Measurements from ENCODE around the gene NELFCD.
"Not testable (repeated sequence)": the region's sequence is repeated elsewhere in the genome, so short reads cannot be mapped to it uniquely, and the experiment has no call there.

NELFCD gene

DNA sequence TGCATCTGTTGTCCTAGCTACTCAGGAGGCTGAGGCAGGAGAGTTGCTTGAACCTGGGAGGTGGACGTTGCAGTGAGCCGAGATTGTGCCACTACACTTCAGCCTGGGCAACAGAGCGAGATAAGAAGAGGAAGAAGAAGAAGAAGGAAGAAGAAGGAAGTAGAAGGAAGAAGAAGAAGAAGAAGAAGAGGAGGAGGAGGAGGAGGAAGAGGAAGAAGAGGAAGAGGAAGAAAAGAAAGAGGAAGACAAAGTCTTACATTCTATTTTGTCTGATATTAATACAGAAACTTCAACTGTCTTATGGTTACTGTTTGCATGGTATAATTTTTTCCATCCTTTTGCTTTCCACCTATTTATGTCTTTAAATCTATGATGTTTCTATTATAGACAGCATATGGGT is 7.2 kb upstream of the NELFCD start:
- DNase-seq (ENCODE audit: low read depth) = no peak

DNA sequence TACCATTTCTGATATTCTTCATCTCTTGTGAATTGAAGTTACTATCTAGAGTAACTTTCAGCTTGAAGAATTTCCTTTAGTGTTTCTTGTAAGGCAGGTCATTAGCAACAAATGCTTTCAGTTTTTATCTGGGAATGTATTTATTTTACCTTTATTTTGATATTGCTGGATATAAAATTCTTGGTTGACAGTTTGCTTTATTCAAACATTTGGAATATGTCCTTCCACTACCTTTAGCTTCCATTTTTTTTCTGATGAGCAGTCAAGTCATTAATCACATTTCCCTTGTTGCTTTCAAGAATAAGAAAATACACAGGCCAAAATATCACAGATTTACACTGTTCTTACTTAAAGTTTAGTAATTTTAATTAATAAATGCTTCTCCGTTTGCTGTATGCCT is 5.7 kb upstream of the NELFCD start:
- no peak for DNase-seq (ENCODE audit: low read depth)

DNA sequence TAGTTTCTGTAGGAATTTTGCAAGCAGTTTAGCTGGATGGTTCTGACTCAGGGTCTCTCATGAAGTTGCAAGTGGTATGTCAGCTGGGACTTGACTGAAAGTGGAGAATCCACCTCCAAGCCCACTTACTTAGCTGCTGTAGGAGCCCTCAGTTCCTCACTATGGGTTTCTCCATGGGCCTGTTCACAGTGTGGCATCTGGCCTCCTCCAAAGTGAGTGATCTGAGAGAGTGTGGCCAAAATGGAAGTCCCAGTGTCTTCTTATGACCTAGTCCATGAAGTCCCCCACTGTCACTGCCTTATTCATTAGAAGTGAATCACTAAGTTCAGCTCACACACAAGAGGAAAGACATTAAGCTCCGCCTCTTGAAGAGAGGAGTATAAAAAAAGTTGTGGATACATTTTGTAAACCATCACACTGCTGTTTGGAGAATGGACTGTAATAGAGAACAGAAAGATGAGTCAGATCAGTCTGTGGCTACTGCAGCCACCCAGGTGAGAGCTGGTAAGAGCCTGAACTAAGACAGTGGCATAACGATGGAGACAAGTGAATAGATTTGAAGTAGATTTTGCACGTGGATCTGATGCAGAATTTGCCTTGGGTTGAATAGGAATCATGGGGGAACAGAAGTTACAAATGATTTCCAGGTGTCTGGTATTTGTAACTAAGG is 4.9 kb upstream of the NELFCD start:
- DNase-seq (ENCODE audit: low read depth) = no peak

DNA sequence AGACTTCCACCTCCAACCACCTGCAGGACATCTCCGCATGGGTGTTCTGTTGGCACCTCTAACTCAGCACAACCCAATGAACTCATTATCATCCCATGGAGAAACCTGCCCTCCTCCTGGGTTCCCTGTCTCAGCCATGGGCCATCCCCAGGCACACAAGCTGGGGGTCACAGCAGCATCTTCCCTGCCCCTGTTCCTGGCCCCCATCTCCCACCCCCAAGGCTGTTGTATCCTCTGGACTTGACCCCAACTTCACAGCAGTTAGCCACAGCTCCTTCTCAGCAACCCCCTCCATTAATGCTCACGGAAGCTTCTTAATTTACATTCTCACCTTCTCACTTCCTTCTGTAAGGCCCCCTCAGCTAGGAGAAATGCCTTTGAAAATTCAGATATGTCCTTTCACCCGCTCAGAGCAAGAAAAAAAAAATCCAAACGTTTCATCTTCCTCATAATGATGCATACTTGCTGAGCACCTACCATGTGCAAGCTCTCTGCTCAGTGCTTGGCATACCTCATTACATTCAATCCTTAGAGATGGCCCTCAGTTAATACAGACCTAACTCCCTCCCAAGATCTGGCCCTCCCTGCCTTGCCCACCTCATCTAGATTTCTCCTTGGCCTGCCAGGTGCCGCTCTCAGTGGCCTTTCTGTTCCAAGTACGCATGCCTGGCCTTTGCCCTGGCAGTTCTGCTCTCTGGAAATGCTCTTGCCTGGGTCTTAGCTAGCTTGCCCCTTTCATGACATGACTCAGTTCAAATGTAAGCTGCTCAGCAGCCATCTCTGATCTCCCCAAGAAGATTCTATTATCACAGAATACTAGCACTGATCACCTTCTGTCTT is 2.5 kb upstream of the NELFCD start:
- DNase-seq (ENCODE audit: low read depth) = no peak

DNA sequence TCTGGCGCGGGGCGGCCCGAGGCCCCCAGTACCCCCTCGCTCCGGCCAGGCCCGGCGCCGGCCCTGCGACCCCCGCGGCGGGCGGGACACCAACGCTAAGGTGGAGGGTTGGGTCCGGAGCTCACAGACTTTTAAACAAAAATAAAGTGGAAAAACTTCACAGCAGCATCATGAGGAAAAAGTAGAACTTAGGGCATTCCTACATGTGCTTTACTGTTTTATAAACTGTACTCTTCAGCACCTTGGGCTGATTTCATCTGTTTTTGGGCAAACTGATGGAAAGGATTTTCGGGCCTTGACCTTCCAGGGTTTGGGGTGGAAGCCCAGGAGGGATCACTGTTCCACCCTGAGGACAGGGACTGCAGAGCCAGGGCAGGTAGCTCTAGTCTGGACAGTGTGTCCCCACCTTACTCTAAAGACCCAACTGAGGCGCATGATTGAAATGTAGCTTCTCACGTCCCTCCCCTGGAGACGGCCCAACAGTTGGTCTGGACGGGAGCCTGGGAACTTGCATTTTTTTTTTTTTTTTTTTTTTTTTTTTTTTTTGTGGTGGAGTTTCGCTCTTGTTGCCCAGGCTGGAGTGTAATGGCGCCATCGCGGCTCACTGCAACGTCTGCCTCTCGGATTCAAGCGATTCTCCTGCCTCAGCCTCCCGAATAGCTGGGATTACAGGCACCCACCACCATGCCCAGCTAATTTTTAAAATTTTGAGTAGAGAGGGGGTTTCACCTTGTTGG is 740 bp downstream of the NELFCD start:
- no peak for DNase-seq (ENCODE audit: low read depth)

DNA sequence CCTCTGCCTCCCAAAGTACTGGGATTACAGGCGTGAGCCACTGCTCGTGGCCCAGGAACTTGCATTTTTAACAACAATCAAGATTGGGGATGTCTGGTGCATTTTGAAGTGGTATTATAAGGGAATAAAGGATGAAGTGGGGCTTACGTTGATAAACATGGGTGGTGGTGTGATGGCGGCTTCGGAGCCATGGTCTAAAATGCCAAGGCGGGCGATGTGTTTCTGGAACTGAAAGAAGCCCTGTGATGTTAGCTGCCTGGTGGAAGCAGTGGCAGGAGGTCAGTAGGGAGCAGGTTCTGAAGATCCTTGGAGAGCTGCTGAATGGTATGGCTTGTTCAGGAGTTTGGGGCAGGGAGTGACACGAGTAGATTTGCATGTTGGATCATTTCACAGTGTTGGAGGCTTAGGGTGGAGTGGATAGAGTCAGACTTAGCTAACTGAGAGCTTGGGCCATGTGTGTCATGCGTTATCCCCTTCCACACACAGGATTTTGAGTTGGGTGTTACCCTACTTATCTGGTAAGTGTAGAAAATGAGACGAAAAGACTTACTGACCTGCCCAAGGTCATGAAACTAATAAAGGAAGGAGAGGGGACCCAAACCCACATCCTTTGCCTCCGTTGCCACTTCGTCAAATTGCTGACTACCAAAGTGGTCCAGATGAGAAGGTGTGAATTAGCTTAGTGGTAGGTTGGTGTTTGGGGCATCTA is 1.5 kb downstream of the NELFCD start:
- DNase-seq (ENCODE audit: low read depth) = no peak

DNA sequence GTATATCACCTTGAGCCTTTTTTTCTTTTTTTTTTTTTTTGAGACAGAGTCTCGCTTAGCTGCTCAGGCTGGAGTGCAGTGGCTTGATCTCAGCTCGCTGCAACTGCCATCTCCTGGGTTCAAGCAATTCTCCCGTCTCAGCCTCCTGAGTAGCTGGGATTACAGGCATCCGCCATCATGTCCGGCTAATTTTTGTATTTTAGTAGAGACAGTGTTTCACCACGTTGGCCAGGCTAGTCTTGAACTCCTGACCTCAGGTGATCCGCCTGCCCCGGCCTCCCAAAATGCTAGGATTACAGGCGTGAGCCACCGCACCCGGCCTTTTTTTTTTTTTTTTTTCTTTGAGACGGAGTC is 2.0 kb downstream of the NELFCD start:
- DNase-seq (ENCODE audit: low read depth) = not testable (repeated sequence)

DNA sequence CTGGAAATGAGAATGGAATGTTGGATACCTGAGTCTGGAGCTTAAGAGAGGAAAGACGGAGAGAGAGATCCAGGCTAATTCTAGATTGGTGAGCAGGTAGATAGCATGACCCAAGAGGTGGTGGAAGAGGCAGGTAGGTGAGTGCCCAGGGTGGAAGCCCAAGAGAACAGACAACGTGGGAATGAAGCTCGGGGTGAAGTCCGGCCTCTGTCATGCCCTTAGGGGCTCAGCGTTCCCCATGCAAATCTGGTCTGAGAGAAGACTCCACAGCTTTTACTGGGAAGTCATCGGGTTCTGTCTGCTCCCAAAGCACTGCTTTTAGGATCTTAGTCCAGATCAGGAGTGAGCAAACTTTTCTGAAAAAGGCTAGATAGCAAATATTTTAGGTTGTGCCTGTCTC is 3.6 kb downstream of the NELFCD start:
- no peak for DNase-seq (ENCODE audit: low read depth)

DNA sequence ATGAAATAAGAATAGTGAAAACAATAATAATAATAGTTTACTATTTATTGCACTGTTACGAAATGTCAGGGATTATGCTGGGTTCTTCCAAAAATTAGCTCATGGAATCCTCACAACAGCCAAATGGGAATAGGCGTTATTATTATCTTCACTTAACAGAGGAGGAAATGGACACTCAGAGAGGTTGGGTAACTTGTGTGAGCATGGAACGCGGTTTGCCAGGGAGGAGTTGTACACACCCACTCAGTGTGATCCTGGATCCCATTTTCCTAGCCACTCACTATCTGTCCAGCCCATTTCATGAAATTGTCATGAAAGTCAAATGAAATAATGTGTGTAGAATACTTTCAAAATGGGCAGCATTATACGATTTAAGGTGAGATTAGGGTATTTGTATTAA is 4.6 kb downstream of the NELFCD start:
- no peak for DNase-seq (ENCODE audit: low read depth)

DNA sequence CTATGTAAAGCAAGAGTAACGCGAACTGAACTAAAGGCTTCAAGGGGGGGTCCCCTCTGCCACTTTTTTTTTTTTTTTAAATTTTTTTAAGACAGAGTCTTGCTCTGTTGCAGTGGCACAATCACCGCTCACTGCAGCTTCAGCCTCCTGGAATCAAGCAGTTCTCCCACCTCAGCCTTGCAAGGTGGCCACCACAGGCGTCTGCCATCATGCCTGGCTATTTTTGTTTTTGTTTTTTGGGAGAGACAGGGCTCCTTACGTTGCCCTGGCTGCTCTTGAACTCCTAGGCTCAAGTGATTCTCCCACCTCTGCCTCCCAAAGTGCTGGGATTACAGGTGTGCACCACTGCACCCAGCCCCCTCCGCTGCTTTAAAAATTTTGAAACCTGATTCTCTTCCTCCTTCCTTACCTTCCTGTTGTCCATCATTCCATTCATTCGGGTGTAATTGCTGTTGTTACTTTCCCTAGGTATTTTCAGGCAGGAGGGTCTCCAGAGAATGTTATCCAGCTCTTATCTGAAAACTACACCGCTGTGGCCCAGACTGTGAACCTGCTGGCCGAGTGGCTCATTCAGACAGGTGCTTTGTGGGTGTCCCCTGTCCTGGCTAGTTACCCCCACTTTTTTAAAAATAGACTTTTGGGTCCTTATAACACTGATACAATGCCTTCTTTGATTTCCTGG is 5.4 kb downstream of the NELFCD start:
- no peak for DNase-seq (ENCODE audit: low read depth)

DNA sequence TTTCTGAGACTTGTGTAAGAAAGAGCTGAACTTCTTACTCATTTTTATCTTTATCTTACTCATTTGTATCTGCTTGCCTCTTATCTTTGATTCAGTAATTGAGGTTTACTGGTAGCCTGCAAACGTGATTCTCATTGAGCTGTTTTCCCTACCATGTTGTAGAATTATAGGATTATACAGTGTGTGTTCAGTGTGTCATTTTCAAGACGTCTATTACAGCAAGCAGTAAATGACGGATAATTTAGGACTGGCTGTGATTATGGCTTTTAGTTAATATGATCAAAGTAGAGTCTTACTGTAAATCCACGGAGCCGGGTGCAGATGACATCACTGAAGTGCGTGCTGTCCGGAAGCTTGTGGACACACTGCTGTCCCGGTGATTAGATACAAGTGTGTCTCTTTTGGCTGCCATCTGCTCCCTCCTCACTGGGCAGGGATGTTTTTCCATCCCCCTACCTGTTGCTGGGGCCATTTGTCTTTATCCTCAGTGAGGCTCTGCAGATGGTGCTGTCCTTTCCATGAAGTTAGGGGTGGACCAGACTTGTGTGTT is 6.0 kb downstream of the NELFCD start:
- no peak for DNase-seq (ENCODE audit: low read depth)

DNA sequence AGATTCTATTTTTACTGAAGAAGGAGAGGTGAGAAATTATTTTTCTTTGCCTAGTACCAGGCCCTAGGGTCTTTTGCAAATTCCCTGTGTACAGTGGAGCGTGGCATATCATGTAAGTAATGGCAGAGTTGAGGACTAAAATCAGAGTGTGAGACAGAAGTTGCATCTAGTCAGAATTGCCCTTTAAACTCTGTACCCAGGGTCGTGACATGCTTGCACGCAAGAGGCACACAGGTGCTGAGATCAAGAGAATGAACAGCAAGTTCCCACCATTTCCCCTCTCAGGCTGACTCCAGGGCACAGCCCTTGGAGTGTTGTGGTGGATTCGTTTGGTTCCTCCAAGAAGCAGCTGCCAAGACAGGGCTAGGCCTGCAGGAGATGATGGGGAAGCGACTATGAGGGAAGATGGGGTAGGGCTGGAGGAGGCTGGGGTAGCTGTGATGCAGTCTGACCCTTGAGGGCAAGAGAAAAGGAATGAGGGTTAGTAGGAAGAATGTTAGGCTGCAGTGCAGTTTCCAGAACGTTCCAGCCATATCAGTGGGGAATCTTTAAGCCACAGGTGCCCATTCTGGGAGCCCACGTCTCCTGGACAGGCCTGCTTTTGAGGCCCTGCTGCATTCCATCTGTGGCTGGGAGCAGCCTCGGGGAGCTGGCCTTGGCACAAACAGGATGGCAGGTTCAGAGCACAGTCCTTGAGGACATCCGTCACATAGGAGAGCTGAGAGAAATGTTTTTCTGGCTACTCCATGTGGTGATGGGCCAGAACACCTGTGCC is 6.9 kb downstream of the NELFCD start:
- no peak for DNase-seq (ENCODE audit: low read depth)

DNA sequence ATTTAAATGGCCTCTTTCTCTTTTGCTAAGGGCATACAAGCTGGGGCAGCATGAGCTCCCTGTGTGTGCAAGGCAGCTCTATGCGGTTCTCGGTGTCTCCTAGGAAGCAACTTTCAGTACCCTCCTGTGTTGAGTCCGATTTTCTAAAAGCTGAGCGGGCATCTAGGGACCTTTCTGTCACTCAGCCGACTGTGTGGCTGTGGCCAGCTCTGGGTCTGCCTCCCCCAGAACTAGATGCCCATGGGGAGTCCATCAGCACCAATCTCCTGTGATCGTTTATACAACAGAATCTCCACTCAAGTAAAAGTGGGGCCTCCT is 7.5 kb downstream of the NELFCD start:
- DNase-seq (ENCODE audit: low read depth) = no peak

DNA sequence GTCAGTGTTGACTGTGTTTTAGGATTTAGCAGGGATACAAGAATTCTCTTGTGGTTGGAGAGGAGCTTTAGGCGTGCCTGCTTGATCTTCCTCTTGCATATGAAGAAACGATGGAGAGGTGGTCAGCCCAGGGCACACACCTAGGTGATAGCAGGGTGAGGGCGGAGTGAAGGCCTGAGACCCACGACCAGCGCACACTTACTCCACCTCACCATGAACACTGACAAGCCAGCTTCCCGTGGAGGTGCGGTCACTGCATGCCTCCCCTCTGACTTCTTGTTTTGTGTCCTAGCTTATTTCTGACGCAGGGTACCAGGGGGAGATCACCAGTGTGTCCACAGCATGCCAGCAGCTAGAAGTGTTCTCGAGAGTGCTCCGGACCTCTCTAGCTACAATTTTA is 8.1 kb downstream of the NELFCD start:
- no peak for DNase-seq (ENCODE audit: low read depth)

DNA sequence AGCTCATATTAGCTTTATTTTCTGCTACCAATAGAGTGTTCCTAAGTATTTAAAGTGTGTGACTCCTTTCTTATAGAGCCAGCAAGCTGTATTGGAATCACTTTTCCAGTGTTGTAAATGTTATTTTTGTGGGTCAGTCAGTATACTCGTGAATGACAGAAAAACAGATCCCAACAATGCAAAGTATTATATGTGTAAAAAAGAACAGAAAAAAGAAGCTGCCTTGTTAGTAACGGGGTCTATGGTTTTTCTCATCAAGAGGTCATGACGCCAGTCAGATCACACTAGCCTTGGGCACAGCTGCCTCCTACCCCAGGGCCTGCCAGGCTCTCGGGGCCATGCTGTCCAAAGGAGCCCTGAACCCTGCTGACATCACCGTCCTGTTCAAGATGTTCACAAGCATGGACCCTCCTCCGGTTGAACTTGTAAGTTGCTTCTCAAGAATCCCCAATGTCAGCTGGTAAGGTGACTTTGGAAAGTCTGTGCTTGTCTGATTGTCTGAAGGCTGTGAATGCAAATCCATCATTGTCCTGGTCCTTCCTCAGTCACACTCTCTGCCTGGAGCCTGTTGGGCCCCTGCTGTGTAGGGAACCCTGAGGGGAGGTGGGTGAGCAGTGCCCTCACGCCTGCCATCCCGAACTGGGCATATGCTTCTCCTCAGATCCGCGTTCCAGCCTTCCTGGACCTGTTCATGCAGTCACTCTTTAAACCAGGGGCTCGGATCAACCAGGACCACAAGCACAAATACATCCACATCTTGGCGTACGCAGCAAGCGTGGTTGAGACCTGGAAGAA is 9.8 kb downstream of the NELFCD start:
- no peak for DNase-seq (ENCODE audit: low read depth)

DNA sequence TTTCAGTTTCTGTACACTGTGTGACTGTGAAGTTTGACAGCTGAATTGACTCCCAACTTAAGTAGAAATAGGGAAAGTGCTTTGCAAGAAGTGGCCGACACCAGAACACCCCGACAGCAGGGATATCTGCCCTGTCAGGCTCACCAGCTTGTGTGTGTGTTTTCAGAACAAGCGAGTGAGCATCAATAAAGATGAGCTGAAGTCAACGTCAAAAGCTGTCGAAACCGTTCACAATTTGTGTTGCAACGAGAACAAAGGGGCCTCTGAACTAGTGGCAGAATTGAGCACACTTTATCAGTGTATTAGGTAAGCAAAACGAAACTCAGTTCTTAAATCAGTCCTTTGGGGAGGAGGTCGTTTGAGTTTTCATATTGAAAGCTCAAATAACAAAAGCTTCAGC is 10.7 kb downstream of the NELFCD start:
- DNase-seq (ENCODE audit: low read depth) = no peak

DNA sequence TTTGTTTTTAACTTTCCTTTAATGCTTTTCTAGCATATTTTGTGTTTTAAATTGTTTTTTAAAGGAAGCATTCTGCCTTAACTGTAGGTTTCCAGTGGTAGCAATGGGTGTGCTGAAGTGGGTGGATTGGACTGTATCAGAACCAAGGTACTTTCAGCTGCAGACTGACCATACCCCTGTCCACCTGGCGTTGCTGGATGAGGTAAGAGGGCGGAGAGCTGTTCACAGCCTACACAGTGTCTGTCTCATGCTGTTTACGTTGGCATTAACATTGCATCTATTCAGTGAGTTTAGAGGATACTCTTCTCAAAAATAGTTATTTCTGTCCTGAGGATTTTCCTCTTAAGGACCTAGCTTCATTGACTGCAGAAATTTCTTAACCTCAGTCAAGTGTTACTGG is 11.9 kb downstream of the NELFCD start:
- DNase-seq (ENCODE audit: low read depth) = no peak

DNA sequence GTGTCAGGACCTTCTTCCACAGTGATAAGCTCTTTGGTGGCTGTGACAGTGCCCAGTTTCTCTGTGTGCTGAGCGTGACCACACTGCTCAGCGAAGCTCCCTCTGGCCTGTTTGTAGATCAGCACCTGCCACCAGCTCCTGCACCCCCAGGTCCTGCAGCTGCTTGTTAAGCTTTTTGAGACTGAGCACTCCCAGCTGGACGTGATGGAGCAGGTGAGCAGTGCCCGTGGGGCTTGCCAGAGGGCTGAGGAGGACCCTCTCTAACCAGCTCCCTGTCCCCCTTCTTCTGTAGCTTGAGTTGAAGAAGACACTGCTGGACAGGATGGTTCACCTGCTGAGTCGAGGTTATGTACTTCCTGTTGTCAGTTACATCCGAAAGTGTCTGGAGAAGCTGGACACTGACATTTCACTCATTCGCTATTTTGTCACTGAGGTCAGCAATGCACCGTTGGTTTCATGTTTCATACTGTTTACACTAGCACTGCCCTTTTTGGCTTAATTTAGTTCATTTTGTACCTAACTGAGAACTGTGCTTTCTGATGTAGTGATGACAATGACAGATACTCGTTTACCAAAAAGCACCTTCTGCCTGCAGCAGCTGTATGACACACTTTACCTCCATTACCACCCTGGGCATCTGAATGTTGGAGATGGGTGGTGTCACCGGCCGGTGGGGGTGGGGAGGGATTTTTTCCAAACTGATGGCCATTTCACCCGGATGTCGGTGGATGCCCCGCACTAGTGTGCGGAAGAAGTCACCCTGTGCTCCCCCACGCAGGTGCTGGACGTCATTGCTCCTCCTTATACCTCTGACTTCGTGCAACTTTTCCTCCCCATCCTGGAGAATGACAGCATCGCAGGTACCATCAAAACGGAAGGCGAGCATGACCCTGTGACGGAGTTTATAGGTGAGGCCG is 12.5 kb downstream of the NELFCD start:
- DNase-seq (ENCODE audit: low read depth) = no peak
